Measurements from ENCODE around the gene SCARF2. TPM values are rescaled to one million over a fixed set of nuclear protein-coding genes. Genes with fewer than 3 reads are reported as not detected.
"Not testable (repeated sequence)": the region's sequence is repeated elsewhere in the genome, so short reads cannot be mapped to it uniquely, and the experiment has no call there.

The SCARF2 gene
- total and polyA plus RNA-seq, 2 of the 13 experiments (the other 11 are each of a cell fraction or from before 2014, with no cell fraction given), result 3.3 to 6.2 TPM

- H3K36me3 ChIP-seq (replicated peaks in 1 of 2; ENCODE audit: control insufficient read depth in 1 of 2, insufficient read depth in 2 of 2, low read length in 2 of 2); H4K20me1 ChIP-seq (ENCODE audit: insufficient read depth, low read length); DNase-seq (ENCODE audit: low spot score); H2AFZ ChIP-seq (ENCODE audit: low read length); H3K4me2 ChIP-seq (ENCODE audit: low read depth, low read length); H3K4me3 ChIP-seq (replicated peaks in 1 of 3; ENCODE audit: insufficient read depth in 1 of 3, low read depth in 2 of 3, low read length in 3 of 3); H3K27ac ChIP-seq (ENCODE audit: extremely low read length, insufficient read depth, low read length); H3K79me2 ChIP-seq (ENCODE audit: insufficient read depth, low read length); BruUV-seq (replicated peaks); intact Hi-C loops (cut with micrococcal nuclease; ENCODE audit: unreplicated experiment); POLR2A ChIA-PET; CTCF ChIA-PET (ENCODE audit: low intra/inter-chr PET ratio, low total read pairs); H3K27me3 ChIP-seq (ENCODE audit: control insufficient read depth in 1 of 2, insufficient read depth in 2 of 2, low read length in 2 of 2); H3K4me1 ChIP-seq (ENCODE audit: insufficient read depth, low read length); H3K9ac ChIP-seq (ENCODE audit: insufficient read depth, low read depth, low read length); ATAC-seq; H3K9me3 ChIP-seq (ENCODE audit: low read length); in situ Hi-C loops (cut with HindIII; ENCODE audit: extremely low pct_ligation_motif_present, low pct_unique_long_range_greater_than_20kb); FAIRE-seq: not testable (repeated sequence)
- WGBS (ENCODE audit: low lambda C conversion rate), result 96% methylated on average over 2 of the region's 2 CpGs
Measured at GRCh38 chr22:20470525-20470924, 32.9 kb upstream of the SCARF2 start.

- H3K9me3 ChIP-seq (ENCODE audit: low read length), result no peaks in the 10 kb centered on the region
- H3K27me3 ChIP-seq (ENCODE audit: control insufficient read depth in 1 of 2, insufficient read depth in 2 of 2, low read length in 2 of 2), result no peaks in the 10 kb centered on the region
- ChIA-PET POLR2A (no interaction called here), CTCF (ENCODE audit: low intra/inter-chr PET ratio, low total read pairs) (no interaction called here)
- no peak overlapping the region for H3K4me3 ChIP-seq (replicated peaks in 1 of 3; ENCODE audit: insufficient read depth in 1 of 3, low read depth in 2 of 3, low read length in 3 of 3)
- no peaks in the 10 kb centered on the region for H3K4me1 ChIP-seq (ENCODE audit: insufficient read depth, low read length)
- ATAC-seq (no peak), FAIRE-seq (no peak), DNase-seq (ENCODE audit: low spot score) (no peak)
- intact Hi-C loops (cut with micrococcal nuclease; ENCODE audit: unreplicated experiment), result no loop called here
- 96% methylated on average over 6 of the region's 6 CpGs for WGBS (ENCODE audit: low lambda C conversion rate)
- no TSS peak for BruUV-seq (replicated peaks)
- H3K9ac ChIP-seq (ENCODE audit: insufficient read depth, low read depth, low read length), result no peak overlapping the region
- TF ChIP-seq ZNF225 (CRISPR knock-in tag; IDR thresholded peaks at IDR 0.05) (no peak), ZNF274 (CRISPR knock-in tag; IDR thresholded peaks at IDR 0.05) (no peak), SIN3B (IDR thresholded peaks at IDR 0.05; ENCODE audit: low read length) (no peak), MNT (IDR thresholded peaks at IDR 0.05) (no peak), JARID2 (CRISPR knock-in tag; IDR thresholded peaks at IDR 0.05; ENCODE audit: insufficient replicate concordance) (no peak), SRSF4 (IDR thresholded peaks at IDR 0.05; ENCODE audit: low read depth, low read length, poor library complexity, severe bottlenecking) (no peak), ZNF781 (CRISPR knock-in tag; IDR thresholded peaks at IDR 0.05; ENCODE audit: borderline replicate concordance, not compliant biosample characterization) (no peak), ZNF761 (CRISPR knock-in tag; conservative IDR thresholded peaks at IDR 0.05) (no peak), SKIL (CRISPR knock-in tag; IDR thresholded peaks at IDR 0.05; ENCODE audit: borderline replicate concordance) (no peak), ATF6 (CRISPR knock-in tag; conservative IDR thresholded peaks at IDR 0.05) (no peak)
- in situ Hi-C loops (cut with HindIII; ENCODE audit: extremely low pct_ligation_motif_present, low pct_unique_long_range_greater_than_20kb), result no loop called here
- no peaks in the 10 kb centered on the region for H3K79me2 ChIP-seq (ENCODE audit: insufficient read depth, low read length)
- H2AFZ ChIP-seq (ENCODE audit: low read length), result no peak overlapping the region
- H4K20me1 ChIP-seq (ENCODE audit: insufficient read depth, low read length), result no peaks in the 10 kb centered on the region
- no peak overlapping the region for H3K4me2 ChIP-seq (ENCODE audit: low read depth, low read length)
- no peak overlapping the region for H3K27ac ChIP-seq (ENCODE audit: extremely low read length, insufficient read depth, low read length)
- H3K36me3 ChIP-seq (replicated peaks in 1 of 2; ENCODE audit: control insufficient read depth in 1 of 2, insufficient read depth in 2 of 2, low read length in 2 of 2), result peaks cover 4 to 6% of the 10 kb centered on the region in 2 experiments; a peak in 3 of 5 replicates
Measured at GRCh38 chr22:20469110-20469868, 31.7 kb upstream of the SCARF2 start.

Measured in HepG2 (cell line).